ENCODE measurements around the gene RPL10.
A peak's percentile ranks its signal among the peaks of the same experiment; 100 is the strongest.

RPL10 gene

DNA sequence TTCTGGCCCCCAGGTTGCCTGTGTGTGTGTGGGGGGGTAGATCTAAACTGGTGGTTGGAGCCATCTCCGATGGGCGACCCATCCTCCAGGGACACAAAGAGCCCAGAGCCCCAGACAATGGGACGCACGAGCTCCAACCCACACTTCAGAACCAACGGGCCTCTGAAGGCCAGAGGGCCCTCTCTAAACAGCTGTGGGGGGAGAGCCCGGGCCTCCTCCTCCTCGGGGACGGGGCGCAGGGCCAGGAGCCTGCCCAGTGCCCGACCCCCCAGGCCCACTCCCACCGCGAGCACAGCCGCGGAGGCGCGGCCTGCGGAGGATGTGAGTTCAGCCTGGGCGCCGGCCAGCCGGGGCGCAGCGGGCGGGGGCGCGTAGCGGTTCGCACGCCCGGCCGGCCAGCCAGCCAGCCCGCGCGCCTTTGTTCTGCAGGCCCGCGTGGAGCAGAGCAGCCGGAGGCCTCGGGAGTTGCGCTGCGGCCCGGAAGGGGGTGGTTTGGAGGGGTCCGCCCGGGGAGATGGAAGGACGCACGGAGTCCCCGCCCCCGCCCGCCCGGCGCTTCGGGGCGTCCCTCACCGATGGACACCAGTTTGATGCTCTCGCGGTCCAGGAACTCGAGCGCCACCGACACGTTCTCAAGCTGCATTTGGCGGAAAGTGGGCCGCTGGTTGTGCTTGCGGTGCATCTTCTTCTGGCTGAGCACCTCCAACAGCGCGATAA is 27.7 kb upstream of the RPL10 start:
- TF ChIP-seq, protein P1, sequence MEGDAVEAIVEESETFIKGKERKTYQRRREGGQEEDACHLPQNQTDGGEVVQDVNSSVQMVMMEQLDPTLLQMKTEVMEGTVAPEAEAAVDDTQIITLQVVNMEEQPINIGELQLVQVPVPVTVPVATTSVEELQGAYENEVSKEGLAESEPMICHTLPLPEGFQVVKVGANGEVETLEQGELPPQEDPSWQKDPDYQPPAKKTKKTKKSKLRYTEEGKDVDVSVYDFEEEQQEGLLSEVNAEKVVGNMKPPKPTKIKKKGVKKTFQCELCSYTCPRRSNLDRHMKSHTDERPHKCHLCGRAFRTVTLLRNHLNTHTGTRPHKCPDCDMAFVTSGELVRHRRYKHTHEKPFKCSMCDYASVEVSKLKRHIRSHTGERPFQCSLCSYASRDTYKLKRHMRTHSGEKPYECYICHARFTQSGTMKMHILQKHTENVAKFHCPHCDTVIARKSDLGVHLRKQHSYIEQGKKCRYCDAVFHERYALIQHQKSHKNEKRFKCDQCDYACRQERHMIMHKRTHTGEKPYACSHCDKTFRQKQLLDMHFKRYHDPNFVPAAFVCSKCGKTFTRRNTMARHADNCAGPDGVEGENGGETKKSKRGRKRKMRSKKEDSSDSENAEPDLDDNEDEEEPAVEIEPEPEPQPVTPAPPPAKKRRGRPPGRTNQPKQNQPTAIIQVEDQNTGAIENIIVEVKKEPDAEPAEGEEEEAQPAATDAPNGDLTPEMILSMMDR (IDR thresholded peaks at IDR 0.05; ENCODE audit: borderline replicate concordance, control extremely low read depth, extremely low read depth, insufficient read depth, missing control alignments), result no peak
- DNase-seq (ENCODE audit: low spot score), result no peak
- in situ Hi-C loops (cut with MboI; ENCODE audit: low sequenced_read_pairs, unreplicated experiment), result no loop called here

DNA sequence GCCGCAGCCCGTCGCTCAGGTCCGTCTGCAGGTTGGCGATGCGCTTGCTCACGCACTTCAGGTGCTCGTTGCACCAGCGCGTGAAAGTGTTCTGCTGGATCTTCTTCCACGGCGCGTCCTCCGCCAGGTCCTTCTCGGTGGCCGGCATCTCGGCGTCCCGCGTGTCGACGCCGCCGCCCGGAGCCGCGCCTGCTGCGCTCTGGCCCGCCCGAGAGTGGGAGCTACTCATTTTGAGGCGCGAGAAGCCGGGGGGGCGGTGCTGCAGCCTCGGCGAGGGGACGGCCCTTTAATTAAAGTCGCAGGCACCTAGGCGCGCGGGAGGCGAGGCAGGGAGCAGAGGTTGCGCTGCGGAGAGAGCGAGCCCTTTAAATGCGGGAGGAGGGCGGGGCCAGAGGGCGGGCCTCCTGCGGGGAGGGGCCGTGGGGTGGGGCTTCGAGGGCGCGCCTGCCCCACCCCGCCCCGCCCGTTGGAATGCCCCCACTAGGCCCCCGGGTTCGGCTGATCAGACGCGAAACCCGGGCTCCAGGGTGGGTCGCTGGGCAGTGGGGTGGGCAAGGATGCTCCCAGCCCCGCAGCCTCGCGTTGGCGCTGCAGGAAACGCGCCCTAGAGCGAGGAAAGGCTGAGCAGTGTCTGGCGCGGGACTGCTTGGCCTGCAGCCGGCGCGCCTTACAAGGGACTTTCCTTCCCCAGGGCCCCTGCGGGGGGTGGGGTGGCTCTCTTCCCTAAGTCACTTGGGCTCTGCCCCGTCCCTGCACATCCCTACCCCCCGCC is 27.0 kb upstream of the RPL10 start:
- in situ Hi-C loops (cut with MboI; ENCODE audit: low sequenced_read_pairs, unreplicated experiment), result no loop called here

DNA sequence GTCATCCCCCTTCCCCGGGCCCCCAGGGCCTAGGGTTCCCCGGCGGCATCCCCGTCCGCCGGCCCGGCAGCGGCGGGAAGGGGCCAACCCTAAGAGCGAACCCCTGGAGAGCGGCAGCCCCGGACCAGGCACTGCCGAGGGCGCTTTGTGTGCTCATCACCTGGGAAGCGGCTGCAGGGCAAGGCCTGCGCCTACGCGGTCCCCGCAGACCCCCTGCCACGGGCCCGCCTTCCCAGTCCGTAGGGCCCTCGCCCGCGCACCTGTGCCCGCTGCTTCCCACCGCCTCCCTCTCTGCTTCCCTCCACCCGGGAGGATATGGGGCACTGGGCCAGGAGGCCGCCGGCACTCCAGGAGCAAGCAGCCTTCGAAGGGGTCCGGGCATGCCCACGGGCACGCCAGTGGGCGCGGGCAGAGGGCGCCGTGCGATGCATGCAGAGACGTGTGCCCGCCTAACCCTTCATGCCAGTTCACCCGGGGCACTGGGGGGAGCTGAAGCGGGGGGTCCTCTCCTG is 26.3 kb upstream of the RPL10 start:
- DNase-seq (ENCODE audit: low spot score), result no peak
- TF ChIP-seq, protein P1 (IDR thresholded peaks at IDR 0.05; ENCODE audit: borderline replicate concordance, control extremely low read depth, extremely low read depth, insufficient read depth, missing control alignments), result no peak
- in situ Hi-C loops (cut with MboI; ENCODE audit: low sequenced_read_pairs, unreplicated experiment), result no loop called here

More for the DNA sequence above, 27.0 kb upstream of the RPL10 start:
- TF ChIP-seq, protein P1 (IDR thresholded peaks at IDR 0.05; ENCODE audit: borderline replicate concordance, control extremely low read depth, extremely low read depth, insufficient read depth, missing control alignments), result no peak
- DNase-seq (ENCODE audit: low spot score), result peak; percentile 87

DNA sequence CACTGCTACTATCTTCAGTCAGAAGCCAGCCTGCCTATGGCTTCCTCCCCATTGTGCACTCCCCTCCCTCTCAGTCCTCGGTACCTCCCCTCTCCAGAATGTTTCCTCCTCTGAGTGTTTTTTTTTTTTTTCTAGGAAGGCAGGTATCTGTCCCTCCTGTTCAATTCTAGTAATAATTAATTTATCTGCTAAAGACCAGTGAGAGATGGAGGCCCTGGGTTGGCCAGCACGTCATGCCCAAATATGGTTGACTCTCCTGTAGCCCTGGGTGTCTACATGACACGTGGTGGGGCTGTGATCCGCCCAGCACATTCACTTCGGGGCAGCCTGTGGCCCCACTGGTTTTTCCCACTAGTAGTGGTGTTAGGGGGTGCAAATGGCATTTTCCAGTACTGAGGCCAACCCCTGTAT is 25.6 kb upstream of the RPL10 start:
- in situ Hi-C loops (cut with MboI; ENCODE audit: low sequenced_read_pairs, unreplicated experiment), result no loop called here
- DNase-seq (ENCODE audit: low spot score), result peak; percentile 72
- TF ChIP-seq, protein P1 (IDR thresholded peaks at IDR 0.05; ENCODE audit: borderline replicate concordance, control extremely low read depth, extremely low read depth, insufficient read depth, missing control alignments), result no peak

DNA sequence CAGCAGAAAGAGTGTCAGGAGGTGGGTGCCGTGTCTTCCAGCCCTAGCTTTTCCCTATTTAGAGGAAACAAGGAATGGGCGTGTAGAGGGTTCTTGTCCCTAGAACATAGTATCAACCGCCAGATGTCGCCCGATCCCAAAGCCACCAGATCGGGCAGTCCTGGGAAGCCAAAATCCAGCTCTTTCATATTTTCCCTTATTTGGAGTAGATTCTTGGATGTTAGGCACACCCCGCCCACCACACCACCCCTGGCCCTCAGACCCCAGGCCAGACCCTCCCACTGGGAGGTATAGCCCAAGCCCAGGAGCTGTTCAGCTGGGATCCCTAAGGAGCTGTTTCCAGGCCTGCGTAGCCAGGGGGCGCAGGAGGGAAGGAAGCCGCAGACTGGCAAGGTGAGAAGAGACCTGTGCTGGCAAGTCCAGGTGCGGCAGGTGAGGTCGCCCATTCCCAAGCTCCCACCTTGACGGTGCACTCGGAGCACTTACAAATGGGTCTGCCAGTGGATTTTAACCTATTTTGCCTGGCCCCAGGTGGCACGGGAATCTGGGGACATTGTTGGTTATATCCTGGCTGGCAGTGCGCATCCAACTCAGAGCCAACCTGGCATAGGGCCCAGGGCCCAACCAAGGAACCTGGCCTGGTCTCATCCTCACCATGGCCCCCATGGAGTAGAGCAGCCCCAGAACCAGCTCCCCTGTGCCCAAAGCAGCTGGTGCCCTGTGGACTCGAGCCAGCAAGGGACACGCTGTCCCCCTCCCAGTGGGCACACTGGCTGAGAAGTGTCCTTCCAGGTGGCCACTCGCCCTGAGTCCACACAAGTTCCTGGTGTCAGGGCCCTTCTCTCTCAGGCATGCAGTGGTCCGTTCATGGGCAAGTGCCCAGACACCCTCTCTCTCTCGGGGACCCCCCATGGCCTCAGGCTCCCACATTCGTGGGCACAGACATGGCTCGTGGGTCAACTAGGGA is 24.6 kb upstream of the RPL10 start:
- TF ChIP-seq, protein P1 (IDR thresholded peaks at IDR 0.05; ENCODE audit: borderline replicate concordance, control extremely low read depth, extremely low read depth, insufficient read depth, missing control alignments), result peak; percentile 41
- no peak for DNase-seq (ENCODE audit: low spot score)
- in situ Hi-C loops (cut with MboI; ENCODE audit: low sequenced_read_pairs, unreplicated experiment), result no loop called here

Measured in GM13976 (cell line).